HG02840 (cell line): Measurements from ENCODE around the gene ST6GALNAC6.

ENCODE experiments used
- ATAC-seq: cut with Tn5 transposase; IDR thresholded peaks from one replicate; pipeline ENCODE4 v1.9.1; 2021; ENCODE audit warnings: mild to moderate bottlenecking, moderate library complexity, moderate number of reproducible peaks; ENCODE audit not compliant: unreplicated experiment, low FRiP score

ST6GALNAC6 gene

GRCh38 chr9:127899128-127899943 is at the start of gene ST6GALNAC6:
Gene ST6GALNAC6 (minus strand): TSS chr9:127899603. CDS start chr9:127897981, 1,622 bp downstream.
- no peak for ATAC-seq

- no peak for ATAC-seq
These were observed 48.7 kb upstream of the ST6GALNAC6 start for GRCh38 chr9:127947841-127948710.

GRCh38 chr9:127946728-127947127 is 47.3 kb upstream of the ST6GALNAC6 start:
- ATAC-seq: no peak

GRCh38 chr9:127945942-127946341 is 46.5 kb upstream of the ST6GALNAC6 start:
- ATAC-seq: no peak

- no peak for ATAC-seq
These were observed 45.9 kb upstream of the ST6GALNAC6 start for GRCh38 chr9:127945338-127945737.

GRCh38 chr9:127944586-127945218 is 45.3 kb upstream of the ST6GALNAC6 start:
- no peak for ATAC-seq

- ATAC-seq: no peak
These were observed 44.3 kb upstream of the ST6GALNAC6 start for GRCh38 chr9:127943731-127944144.

- ATAC-seq: no peak
These were observed 43.7 kb upstream of the ST6GALNAC6 start for GRCh38 chr9:127943011-127943662.

GRCh38 chr9:127942216-127943010 is 43.0 kb upstream of the ST6GALNAC6 start:
- no peak for ATAC-seq

- ATAC-seq: no peak
These were observed 42.5 kb upstream of the ST6GALNAC6 start for GRCh38 chr9:127941961-127942215.

- ATAC-seq: no peak
These were observed 41.9 kb upstream of the ST6GALNAC6 start for GRCh38 chr9:127941062-127941960.

- ATAC-seq: no peak
These were observed 41.2 kb upstream of the ST6GALNAC6 start for GRCh38 chr9:127940593-127940992.

GRCh38 chr9:127938298-127938690 is 38.9 kb upstream of the ST6GALNAC6 start:
- no peak for ATAC-seq

- ATAC-seq: peak; percentile 78
These were observed 38.2 kb upstream of the ST6GALNAC6 start, which contains the start of gene DPM2 for GRCh38 chr9:127937388-127938297. Gene DPM2 (minus strand): TSS chr9:127937854. CDS start chr9:127937820, 34 bp downstream.

GRCh38 chr9:127937056-127937387 is 37.6 kb upstream of the ST6GALNAC6 start:
- no peak for ATAC-seq

- no peak for ATAC-seq
These were observed 37.0 kb upstream of the ST6GALNAC6 start for GRCh38 chr9:127936347-127936852.

GRCh38 chr9:127935765-127936221 is 36.4 kb upstream of the ST6GALNAC6 start:
- ATAC-seq: no peak

GRCh38 chr9:127934986-127935385 is 35.6 kb upstream of the ST6GALNAC6 start:
- no peak for ATAC-seq
